GM18517 (cell line): ENCODE results near the gene VPS16.
"Not testable (repeated sequence)": the region's sequence is repeated elsewhere in the genome, so short reads cannot be mapped to it uniquely, and the experiment has no call there.

Source experiments
- ATAC-seq: cut with Tn5 transposase; IDR thresholded peaks from one replicate; pipeline ENCODE4 v1.9.1; 2021; ENCODE audit warnings: mild to moderate bottlenecking, moderate library complexity; ENCODE audit not compliant: unreplicated experiment

VPS16 gene

DNA sequence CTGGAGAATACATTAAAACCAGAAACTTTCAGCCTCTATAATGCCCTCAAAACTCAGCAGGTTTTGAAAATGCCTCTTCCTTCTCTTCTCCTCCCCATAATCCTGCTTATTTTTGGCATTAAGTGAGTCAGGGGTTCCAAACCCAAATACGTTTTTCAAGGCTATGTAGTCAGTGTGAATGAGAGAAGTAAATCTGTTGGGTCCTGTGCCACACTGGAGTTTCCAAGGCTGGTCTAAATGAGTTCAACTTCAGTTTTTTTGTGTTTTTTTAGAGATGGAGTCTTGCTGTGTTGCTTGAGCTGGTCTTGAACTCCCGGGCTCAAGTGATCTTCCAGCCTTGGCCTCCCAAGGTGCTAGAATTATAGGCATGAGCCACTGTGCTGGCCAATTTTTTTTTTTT, 53.7 kb downstream of the VPS16 start:
- no peak for ATAC-seq

DNA sequence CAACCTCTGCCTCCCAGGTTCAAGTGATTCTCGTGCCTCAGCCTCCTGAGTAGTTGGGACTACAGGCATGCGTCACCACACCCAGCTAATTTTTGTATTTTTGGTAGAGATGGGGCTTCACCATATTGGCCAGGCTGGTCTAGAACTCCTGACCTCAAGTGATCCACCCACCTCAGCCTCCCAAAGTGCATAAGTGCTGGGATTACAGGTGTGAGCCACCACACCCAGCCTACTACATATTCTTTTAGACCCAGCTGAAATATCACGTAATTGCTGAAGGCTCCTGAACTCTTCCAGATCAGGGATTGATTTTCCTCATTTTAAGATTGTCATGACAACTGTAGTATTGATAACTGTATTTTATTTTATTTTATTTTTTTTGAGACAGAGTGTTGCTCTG, 54.6 kb downstream of the VPS16 start:
- ATAC-seq = not testable (repeated sequence)

DNA sequence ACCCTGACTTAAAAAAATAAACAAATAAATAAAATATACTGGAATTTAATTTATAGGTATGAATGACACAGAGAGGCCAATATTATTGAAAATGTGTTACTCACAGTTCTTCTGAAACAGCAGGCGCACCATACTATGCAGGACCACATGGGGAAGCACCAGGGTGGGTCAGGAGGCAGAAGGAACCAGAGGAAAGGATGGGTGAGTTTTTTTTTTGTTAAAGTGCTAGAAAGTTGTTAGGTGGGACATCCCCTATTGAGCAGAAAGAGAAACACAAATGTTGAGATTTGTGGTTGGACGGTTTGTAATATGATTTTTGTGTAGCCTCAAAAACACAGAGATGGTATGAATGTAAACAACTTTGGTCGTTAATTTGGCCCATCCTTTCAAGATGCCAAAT, 58.7 kb downstream of the VPS16 start:
- ATAC-seq = no peak

DNA sequence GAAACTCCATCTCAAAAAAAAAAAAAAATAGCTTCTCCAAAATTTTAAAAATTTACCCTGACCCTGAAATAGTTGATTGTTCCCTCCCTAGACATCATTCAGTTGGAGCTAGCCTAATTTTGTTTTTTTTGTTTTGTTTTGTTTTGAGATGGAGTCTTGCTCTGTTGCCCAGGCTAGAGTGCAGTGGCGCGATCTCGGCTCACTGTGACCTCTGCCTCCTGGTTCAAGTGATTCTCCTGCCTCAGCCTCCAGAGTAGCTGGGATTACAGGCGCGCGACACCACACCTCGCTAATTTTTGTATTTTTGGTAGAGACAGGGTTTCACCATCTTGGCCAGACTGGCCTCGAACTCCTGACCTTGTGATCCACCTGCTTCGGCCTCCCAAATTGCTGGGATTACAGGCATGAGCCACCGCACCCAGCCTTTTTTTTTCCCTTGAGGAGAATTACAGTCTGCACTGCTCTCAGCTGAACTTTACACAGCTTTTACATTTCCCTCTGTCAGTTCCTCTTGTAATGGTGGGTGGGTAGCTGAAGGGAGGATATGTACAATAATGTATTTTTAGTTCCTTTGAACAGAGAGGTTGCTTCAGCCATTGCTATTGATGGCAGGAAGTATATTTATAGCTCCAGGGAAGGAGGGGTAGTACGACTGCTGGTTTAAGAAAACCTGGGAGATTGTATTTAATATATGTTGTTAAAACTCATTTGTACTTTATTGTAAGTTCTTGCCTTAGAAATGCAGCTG, 60.5 kb downstream of the VPS16 start:
- no peak for ATAC-seq

DNA sequence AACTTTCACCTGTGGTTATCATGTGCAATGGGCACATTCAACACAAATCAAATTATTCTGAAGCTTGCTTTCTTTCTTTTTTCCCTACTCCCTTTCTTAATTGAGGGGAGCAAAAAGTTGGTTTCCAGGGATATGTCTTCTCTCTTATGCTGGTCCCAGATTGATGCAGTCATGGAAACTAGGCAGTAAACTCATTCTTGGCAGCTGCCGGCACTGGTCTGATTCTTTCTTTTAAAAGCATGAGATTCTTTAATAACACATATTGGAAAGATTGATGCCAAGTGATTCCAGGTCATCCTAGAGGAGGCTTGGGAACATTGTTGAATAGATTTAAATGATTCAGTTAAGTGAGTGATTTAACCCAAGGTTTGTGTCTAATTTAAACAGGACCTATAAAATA, 61.7 kb downstream of the VPS16 start:
- ATAC-seq = no peak

DNA sequence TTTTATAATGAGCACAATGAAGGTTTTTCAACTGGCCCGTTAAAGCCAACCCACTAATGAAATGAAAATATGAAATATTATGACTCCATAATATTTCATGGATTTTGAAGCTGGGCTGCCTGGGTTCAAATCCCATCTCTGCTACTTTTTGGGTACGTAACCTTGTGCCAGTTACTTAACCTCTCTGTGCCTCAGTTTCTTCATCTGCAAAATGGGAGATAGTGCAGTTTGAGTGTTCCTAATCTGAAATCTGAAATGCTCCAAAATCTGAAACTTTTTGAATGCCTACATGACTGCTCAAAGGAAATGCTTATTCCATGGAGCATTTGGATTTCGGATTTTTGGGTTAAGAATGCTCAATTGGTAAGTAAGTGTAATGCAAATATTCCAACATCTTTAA, 62.3 kb downstream of the VPS16 start:
- ATAC-seq = no peak

DNA sequence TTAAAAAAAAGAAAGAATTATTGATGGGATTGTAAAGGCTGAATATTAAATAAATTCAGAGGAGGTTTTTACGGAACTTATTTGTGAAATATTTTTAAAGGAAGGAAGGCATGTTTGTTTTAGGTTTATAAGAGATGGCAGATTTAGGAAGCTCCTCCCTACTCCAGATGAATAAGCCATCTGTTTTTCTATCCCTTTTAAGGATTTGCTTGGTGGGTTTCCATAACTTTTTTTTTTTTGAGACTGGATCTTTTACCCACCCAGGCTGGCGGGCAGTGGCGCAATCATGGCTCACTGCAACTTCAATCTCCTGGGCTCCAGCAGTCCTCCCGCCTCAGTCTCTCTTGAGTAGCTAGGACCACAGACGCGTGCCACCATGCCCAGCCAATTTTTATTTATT, 63.1 kb downstream of the VPS16 start:
- ATAC-seq = no peak

DNA sequence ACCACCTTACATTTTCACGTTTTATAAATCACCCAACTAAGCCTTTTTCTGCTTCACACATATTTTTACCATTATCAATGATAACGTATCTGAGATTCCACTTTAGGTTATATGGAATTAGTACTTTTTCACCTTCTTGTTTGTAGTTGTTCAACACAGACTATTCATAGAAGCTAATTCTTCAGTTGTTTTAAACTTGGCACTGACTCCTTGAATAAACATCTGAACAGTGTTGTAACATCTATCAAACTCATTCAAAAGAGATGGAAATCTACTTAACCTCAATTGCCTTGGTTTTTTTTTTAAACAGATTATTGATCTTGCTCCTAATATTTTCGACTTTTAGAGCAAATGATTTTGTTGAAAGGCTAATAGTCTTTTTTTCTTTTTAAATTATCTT, 67.0 kb downstream of the VPS16 start:
- no peak for ATAC-seq

DNA sequence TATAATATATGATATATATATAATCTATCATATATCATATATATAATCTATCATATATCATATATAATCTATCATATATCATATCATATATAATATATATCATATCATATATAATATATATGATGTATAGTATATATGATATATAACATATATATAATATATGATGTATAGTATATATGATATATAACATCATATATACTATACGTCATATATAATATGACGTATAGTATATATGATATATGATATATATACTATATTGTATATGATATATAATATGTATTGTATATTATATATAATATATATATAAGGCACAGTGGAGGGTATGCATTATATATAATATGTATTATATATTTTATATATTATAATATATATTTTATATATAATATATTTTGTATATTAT, 69.4 kb downstream of the VPS16 start:
- no peak for ATAC-seq

DNA sequence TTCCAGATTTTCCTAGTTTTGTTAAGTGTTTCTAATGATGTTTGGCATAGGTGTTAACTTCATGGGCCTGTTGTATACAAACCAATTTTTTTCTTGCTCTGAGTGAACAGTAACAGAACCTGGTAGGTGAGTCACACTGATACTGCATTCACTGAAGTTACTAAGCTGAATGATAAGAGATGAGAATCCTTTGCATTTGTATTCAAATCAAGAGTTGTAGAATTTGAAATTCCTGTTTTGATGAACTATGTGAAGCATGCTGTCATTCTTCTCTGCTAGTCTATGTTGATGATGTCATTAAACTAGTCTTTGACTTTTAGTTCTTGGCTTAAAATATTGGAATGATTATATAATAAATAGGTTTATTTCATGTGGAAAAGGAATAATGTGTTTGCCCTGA, 70.7 kb downstream of the VPS16 start:
- ATAC-seq = no peak

DNA sequence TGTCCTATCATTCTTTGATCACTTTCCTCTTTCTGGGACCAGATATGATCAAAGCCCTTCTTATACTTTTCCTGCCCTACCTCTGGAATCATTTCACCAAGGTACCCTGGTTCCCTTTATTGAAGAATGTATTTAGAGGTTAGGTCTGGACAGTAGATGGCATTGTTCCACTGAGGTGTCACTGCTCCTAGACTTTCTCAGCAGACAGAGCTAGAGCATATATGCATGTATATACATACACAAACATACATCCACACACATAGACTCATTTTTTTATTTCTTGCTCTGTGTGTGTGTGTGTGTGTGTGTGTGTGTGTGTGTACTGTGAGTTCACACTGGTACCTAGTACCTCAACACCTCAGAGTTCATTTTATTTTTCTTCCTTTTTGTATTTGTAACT, 73.6 kb downstream of the VPS16 start:
- ATAC-seq = no peak
